GM21390 (cell line): ENCODE data around the gene IFNL3.
"Not testable (repeated sequence)": the region's sequence is repeated elsewhere in the genome, so short reads cannot be mapped to it uniquely, and the experiment has no call there.

Experiments
- ATAC-seq: cut with Tn5 transposase; IDR thresholded peaks from one replicate; pipeline ENCODE4 v1.9.1; 2021; ENCODE audit not compliant: unreplicated experiment

IFNL3 gene

GRCh38 chr19:39253374-39254149 is 8.8 kb upstream of the IFNL3 start:
- ATAC-seq = no peak

GRCh38 chr19:39252458-39252857 is 7.7 kb upstream of the IFNL3 start:
- no peak for ATAC-seq

GRCh38 chr19:39251846-39252245 is 7.0 kb upstream of the IFNL3 start:
- ATAC-seq = no peak

- ATAC-seq = no peak
Measured at GRCh38 chr19:39251081-39251480, 6.3 kb upstream of the IFNL3 start.

- no peak for ATAC-seq
Measured at GRCh38 chr19:39248806-39249205, 4.0 kb upstream of the IFNL3 start, which contains the start of gene IFNL4. IFNL4 (minus strand) TSS chr19:39248856.

GRCh38 chr19:39247701-39248664 is 3.2 kb upstream of the IFNL3 start:
- ATAC-seq = no peak

- ATAC-seq = no peak
Measured at GRCh38 chr19:39246951-39247669, 2.3 kb upstream of the IFNL3 start.

- ATAC-seq = not testable (repeated sequence)
Measured at GRCh38 chr19:39245166-39245565, 360 bp upstream of the IFNL3 start.

- ATAC-seq = not testable (repeated sequence)
Measured at GRCh38 chr19:39243741-39244140, 1.1 kb downstream of the IFNL3 start.

- no peak for ATAC-seq
Measured at GRCh38 chr19:39240421-39240820, 4.4 kb downstream of the IFNL3 start.

- no peak for ATAC-seq
Measured at GRCh38 chr19:39238944-39239343, 5.9 kb downstream of the IFNL3 start.

GRCh38 chr19:39238209-39238608 is 6.6 kb downstream of the IFNL3 start:
- ATAC-seq = no peak

- peak; percentile 49 for ATAC-seq
Measured at GRCh38 chr19:39237200-39238184, 7.3 kb downstream of the IFNL3 start.

- no peak for ATAC-seq
Measured at GRCh38 chr19:39236527-39236926, 8.3 kb downstream of the IFNL3 start.

GRCh38 chr19:39232708-39233107 is 12.1 kb downstream of the IFNL3 start:
- no peak for ATAC-seq

- no peak for ATAC-seq
Measured at GRCh38 chr19:39230096-39230764, 14.6 kb downstream of the IFNL3 start.

GRCh38 chr19:39224910-39225309 is 19.9 kb downstream of the IFNL3 start:
- ATAC-seq = no peak

- no peak for ATAC-seq
Measured at GRCh38 chr19:39223703-39224279, 21.0 kb downstream of the IFNL3 start.

GRCh38 chr19:39219108-39219507 is 25.7 kb downstream of the IFNL3 start:
- ATAC-seq = not testable (repeated sequence)
